Pancreas (tissue), 10 donors: ENCODE results near the gene NDUFB2. TPM values are rescaled to one million over a fixed set of nuclear protein-coding genes. Genes with fewer than 3 reads are reported as not detected.

ENCODE experiments used
- ATAC-seq, 4 donors: fragments of 200-7000 bp; cut with Tn5 transposase; one replicate each; pipeline versions ENCODE4 v1.8.0 to v1.9.1; 2020; ENCODE audit warnings: mild to moderate bottlenecking in 4 of 4, moderate library complexity in 4 of 4
- DNase-seq, 6 donors: peaks; one replicate each; pipeline ENCODE4 v3.0.0-alpha.2; 2020
- FAIRE-seq: peaks from 2 replicates; lab custom pipeline; 2012; peaks lifted over from hg19 to GRCh38; lab: Jason Lieb, UNC
- H3K27ac ChIP-seq, 4 donors: fragments of 200-600 bp; sonication (generic); 1 replicate in 3 of 4; 2 replicates in 1 of 4; pipeline versions ENCODE4 v1.5.0 to v1.8.0; 2020
- H3K27me3 ChIP-seq, 4 donors: fragments of 200-600 bp; one replicate each; pipeline ENCODE4 v1.8.0; 2021
- H3K36me3 ChIP-seq, 3 donors: fragments of 200-600 bp; sonication (generic) in 1 of 3; one replicate each; pipeline versions ENCODE4 v1.5.0 to v1.8.0; 2020 to 2021
- H3K4me1 ChIP-seq, 3 donors: fragments of 200-600 bp; one replicate each; pipeline ENCODE4 v1.8.0; 2021
- H3K4me3 ChIP-seq, 4 donors: fragments of 200-600 bp; sonication (generic) in 2 of 4; one replicate each; pipeline versions ENCODE4 v1.5.0 to v1.8.0; 2020 to 2021
- H3K9me3 ChIP-seq, 4 donors: fragments of 200-600 bp; one replicate each; pipeline ENCODE4 v1.8.0; 2021
- WGBS, 2 donors: extraction: QIAGEN DNeasy Blood & Tissue Kit; methylation state at CpG; one replicate each; pipeline ENCODE4 v1.1.7; 2013; 5-methylcytosine and 5-hydroxymethylcytosine counted together
- intact Hi-C, 3 donors: fragments of 100-400 bp; cut with DNase I; formaldehyde crosslinking; loops; one replicate each; pipeline versions ENCODE4 v1.11.1 to v1.14.2; 2022
- polyA plus RNA-seq, 2 donors: library from polyadenylated mRNA; stranded (reverse); fragments of 200-250 nt; gene quantifications; one replicate each; pipeline ENCODE4 v1.2.3, GENCODE V29; 2013
- total RNA-seq, 6 donors: library from RNA; stranded (reverse); fragmentation: NEBNext Ultra II Directional in 4 of 6; extraction: Animal tissue kit (Norgen Biotek cat#: 25700) in 4 of 6; gene quantifications; one replicate each; pipeline versions ENCODE4 v1.2.1 to v1.2.4, GENCODE V29; 2021 to 2023
- TF ChIP-seq, protein P1 (sequence below), 4 donors: fragments of 200-600 bp; sonication (generic) in 3 of 4; IDR thresholded peaks; one replicate each; pipeline versions ENCODE4 v1.5.0 to v1.8.0; 2021; ENCODE audit warnings: antibody characterized with exemption in 4 of 4
- donor health status: healthy with polysubstance abuse.
- donor health status: DM: no; HTN: no; CAD: no; lungs with moderate emphysema.
- donor health status: DM: no; HTN: no; CAD: no.
- donor health status: control.
- donor health status: control.
- donor health status: Bipolar disorder and iron deficiency.
- donor health status: DM: yes; HTN: yes; CAD: no.
- donor health status: DM: no; HTN: no; CAD: no.
- donor health status: DM: no; HTN: no; CAD: no.
- donor health status: DM: yes; HTN: yes; CAD: no.

The NDUFB2 gene
- total and polyA plus RNA-seq, 8 donors: 47.6 to 198 (median 76.6) TPM

GRCh38 chr7:140677496-140677895 is 19.0 kb upstream of the NDUFB2 start:
- intact Hi-C loops: no loop called here
- no peak for FAIRE-seq

GRCh38 chr7:140678081-140678815 is 18.3 kb upstream of the NDUFB2 start:
- FAIRE-seq (no peak), ATAC-seq (no peak), DNase-seq (no peak)
- Histone ChIP-seq H3K27me3 (no peaks in the 10 kb centered on the region), H3K9me3 (no peaks in the 10 kb centered on the region), H3K27ac (no peak overlapping the region), H3K36me3 (peaks cover 0 to 6% (median 0%) of the 10 kb centered on the region in 3 donors), H3K4me3 (no peak overlapping the region), H3K4me1 (peaks cover 0 to 7% (median 0%) of the 10 kb centered on the region in 3 donors)
- WGBS, 2 donors: 95 to 96% methylated on average over 20 of the region's 20 CpGs
- intact Hi-C loops: no loop called here
- TF ChIP-seq, protein P1, sequence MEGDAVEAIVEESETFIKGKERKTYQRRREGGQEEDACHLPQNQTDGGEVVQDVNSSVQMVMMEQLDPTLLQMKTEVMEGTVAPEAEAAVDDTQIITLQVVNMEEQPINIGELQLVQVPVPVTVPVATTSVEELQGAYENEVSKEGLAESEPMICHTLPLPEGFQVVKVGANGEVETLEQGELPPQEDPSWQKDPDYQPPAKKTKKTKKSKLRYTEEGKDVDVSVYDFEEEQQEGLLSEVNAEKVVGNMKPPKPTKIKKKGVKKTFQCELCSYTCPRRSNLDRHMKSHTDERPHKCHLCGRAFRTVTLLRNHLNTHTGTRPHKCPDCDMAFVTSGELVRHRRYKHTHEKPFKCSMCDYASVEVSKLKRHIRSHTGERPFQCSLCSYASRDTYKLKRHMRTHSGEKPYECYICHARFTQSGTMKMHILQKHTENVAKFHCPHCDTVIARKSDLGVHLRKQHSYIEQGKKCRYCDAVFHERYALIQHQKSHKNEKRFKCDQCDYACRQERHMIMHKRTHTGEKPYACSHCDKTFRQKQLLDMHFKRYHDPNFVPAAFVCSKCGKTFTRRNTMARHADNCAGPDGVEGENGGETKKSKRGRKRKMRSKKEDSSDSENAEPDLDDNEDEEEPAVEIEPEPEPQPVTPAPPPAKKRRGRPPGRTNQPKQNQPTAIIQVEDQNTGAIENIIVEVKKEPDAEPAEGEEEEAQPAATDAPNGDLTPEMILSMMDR (IDR thresholded peaks at IDR 0.05): no peak

More at GRCh38 chr7:140677496-140677895, 19.0 kb upstream of the NDUFB2 start:
- WGBS, 2 donors: 79 to 91% methylated on average over 3 of the region's 3 CpGs
- Histone ChIP-seq H3K4me1 (peaks cover 0 to 7% (median 0%) of the 10 kb centered on the region in 3 donors), H3K4me3 (no peak overlapping the region), H3K27ac (no peak overlapping the region), H3K27me3 (no peaks in the 10 kb centered on the region), H3K36me3 (peaks cover 0 to 6% (median 0%) of the 10 kb centered on the region in 3 donors), H3K9me3 (no peaks in the 10 kb centered on the region)
- DNase-seq (no peak), ATAC-seq (no peak)
- TF ChIP-seq, protein P1 (IDR thresholded peaks at IDR 0.05): no peak

DNA sequence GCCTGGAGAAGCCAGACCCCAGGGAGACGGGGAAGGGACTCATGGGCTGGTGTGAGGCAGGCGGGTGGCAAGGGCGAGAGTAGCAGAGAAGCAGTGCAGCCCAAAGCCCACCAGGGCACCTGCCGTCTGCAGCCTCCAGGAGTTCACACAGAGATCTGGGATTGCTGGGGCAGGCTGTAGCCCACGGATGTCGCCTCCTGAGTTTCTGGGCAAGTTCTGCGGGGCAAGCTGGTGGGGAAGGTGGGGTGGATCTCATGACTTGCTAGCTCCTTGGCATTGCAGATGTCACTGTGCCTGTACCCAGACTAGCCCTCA is 17.7 kb upstream of the NDUFB2 start:
- Histone ChIP-seq H3K36me3 (peaks cover 0 to 6% (median 0%) of the 10 kb centered on the region in 3 donors), H3K4me1 (peaks cover 0 to 7% (median 0%) of the 10 kb centered on the region in 3 donors), H3K27ac (no peak overlapping the region), H3K27me3 (no peaks in the 10 kb centered on the region), H3K4me3 (no peak overlapping the region), H3K9me3 (no peaks in the 10 kb centered on the region)
- ATAC-seq (no peak), FAIRE-seq (no peak), DNase-seq (no peak)
- WGBS, 2 donors: 92 to 99% methylated on average over 7 of the region's 7 CpGs
- TF ChIP-seq, protein P1 (IDR thresholded peaks at IDR 0.05): no peak
- intact Hi-C loops: no loop called here

- no peak overlapping the region for H3K4me3 ChIP-seq
- H3K27me3 ChIP-seq: no peaks in the 10 kb centered on the region
- no peak for FAIRE-seq
- H3K27ac ChIP-seq: no peak overlapping the region
- ATAC-seq: no peak
- TF ChIP-seq, protein P1 (IDR thresholded peaks at IDR 0.05): no peak
- intact Hi-C loops: no loop called here
- no peaks in the 10 kb centered on the region for H3K9me3 ChIP-seq
- H3K4me1 ChIP-seq: peaks cover 0 to 4% (median 0%) of the 10 kb centered on the region in 3 donors
- H3K36me3 ChIP-seq: peaks cover 0 to 6% (median 0%) of the 10 kb centered on the region in 3 donors
- no peak for DNase-seq
- WGBS, 2 donors: 94 to 95% methylated on average over 9 of the region's 9 CpGs
Measured at GRCh38 chr7:140679186-140679585, 17.3 kb upstream of the NDUFB2 start.

- intact Hi-C loops: no loop called here
- Histone ChIP-seq H3K4me3 (no peak overlapping the region), H3K9me3 (no peaks in the 10 kb centered on the region), H3K4me1 (no peaks in the 10 kb centered on the region), H3K27ac (no peak overlapping the region), H3K27me3 (no peaks in the 10 kb centered on the region), H3K36me3 (peaks cover 0 to 6% (median 0%) of the 10 kb centered on the region in 3 donors)
- 93 to 96% methylated on average over 7 of the region's 7 CpGs for WGBS, 2 donors
- ATAC-seq: no peak
- no peak for FAIRE-seq
- no peak for DNase-seq
- TF ChIP-seq, protein P1 (IDR thresholded peaks at IDR 0.05): no peak
Measured at GRCh38 chr7:140680886-140681285, 15.6 kb upstream of the NDUFB2 start.
